ENCODE measurements around the gene ICAM1. TPM values are rescaled to one million over a fixed set of nuclear protein-coding genes. Genes with fewer than 3 reads are reported as not detected.
A peak's percentile ranks its signal among the peaks of the same experiment; 100 is the strongest.

Gene ICAM1
- total and polyA plus RNA-seq, 2 of the 13 experiments (the other 11 are each of a cell fraction or from before 2014, with no cell fraction given), result 37.9 to 98.4 TPM

GRCh38 chr19:10251792-10252694, 18.9 kb upstream of the ICAM1 start, which contains the start of gene MRPL4 (continued):
- TF ChIP-seq STAG1 (CRISPR knock-in tag; IDR thresholded peaks at IDR 0.05) (peak; percentile 4; the same call in 1 of the 2 replicates), SETDB1 (CRISPR knock-in tag; IDR thresholded peaks at IDR 0.05; ENCODE audit: borderline replicate concordance) (no peak), RXRB (CRISPR knock-in tag; IDR thresholded peaks at IDR 0.05; ENCODE audit: borderline replicate concordance) (peak; percentile 92), PTBP1 (IDR thresholded peaks at IDR 0.05; ENCODE audit: low read depth, low read length, poor library complexity, severe bottlenecking) (peak; percentile 24), KLF6 (CRISPR knock-in tag; IDR thresholded peaks at IDR 0.05) (peak; percentile 67), ZNF784 (CRISPR knock-in tag; IDR thresholded peaks at IDR 0.05; ENCODE audit: borderline replicate concordance) (peak; percentile 91), BCL3 (CRISPR knock-in tag; IDR thresholded peaks at IDR 0.05) (peak; percentile 85), ZNF260 (CRISPR knock-in tag; IDR thresholded peaks at IDR 0.05; ENCODE audit: borderline replicate concordance, low read depth) (no peak), ZC3H13 (CRISPR knock-in tag; IDR thresholded peaks at IDR 0.05) (no peak), FOXA3 (CRISPR knock-in tag; IDR thresholded peaks at IDR 0.05) (peak; percentile 67; the same call in 1 of the 2 replicates), DPF2 (CRISPR knock-in tag; IDR thresholded peaks at IDR 0.05; ENCODE audit: borderline replicate concordance, low read depth) (no peak), HMGA1 (CRISPR knock-in tag; conservative IDR thresholded peaks at IDR 0.05) (no peak), MAZ (IDR thresholded peaks at IDR 0.05; ENCODE audit: borderline replicate concordance, low read depth, low read length) (0 out of 2 replicates have a peak, but pooled peaks have one; percentile 26), MAZ (CRISPR knock-in tag; IDR thresholded peaks at IDR 0.05; ENCODE audit: low read depth) (peak; percentile 89), ESRRA (CRISPR knock-in tag; IDR thresholded peaks at IDR 0.05; ENCODE audit: low read depth) (peak; percentile 54; the same call in 1 of the 2 replicates), AGO1 (IDR thresholded peaks at IDR 0.05; ENCODE audit: low read depth, low read length, poor library complexity, severe bottlenecking) (peak; percentile 74), ZNF18 (CRISPR knock-in tag; IDR thresholded peaks at IDR 0.05; ENCODE audit: insufficient replicate concordance) (peak; percentile 60), MTERF4 (CRISPR knock-in tag; IDR thresholded peaks at IDR 0.05) (peak; percentile 80), GABPB1 (CRISPR knock-in tag; IDR thresholded peaks at IDR 0.05) (peak; percentile 93), RCOR2 (CRISPR knock-in tag; IDR thresholded peaks at IDR 0.05) (0 out of 2 replicates have a peak, but pooled peaks have one; percentile 20), POGZ (CRISPR knock-in tag; IDR thresholded peaks at IDR 0.05) (peak; percentile 93), TFDP1 (CRISPR knock-in tag; IDR thresholded peaks at IDR 0.05; ENCODE audit: borderline replicate concordance) (peak; percentile 89), SIN3A (IDR thresholded peaks at IDR 0.05; ENCODE audit: borderline replicate concordance, low read depth, low read length) (peak; percentile 90; the same call in 1 of the 2 replicates)

Measured in HepG2 (cell line).